Bronchial epithelial cell (primary cell): Measurements from ENCODE around the gene SLC8A1. TPM values are rescaled to one million over a fixed set of nuclear protein-coding genes. Genes with fewer than 3 reads are reported as not detected.
"Not testable (repeated sequence)": the region's sequence is repeated elsewhere in the genome, so short reads cannot be mapped to it uniquely, and the experiment has no call there.

Source experiments
- DNase-seq: peaks from one replicate; pipeline ENCODE4 v3.0.0-alpha.2; 2010; ENCODE audit warnings: low read depth
- FAIRE-seq: peaks from 2 replicates; lab custom pipeline; 2011; peaks lifted over from hg19 to GRCh38; lab: Jason Lieb, UNC
- H3K27me3 ChIP-seq: 2 replicates; pipeline ENCODE4 v1.5.1; 2011; ENCODE audit warnings: low read length; ENCODE audit not compliant: control insufficient read depth, insufficient read depth
- H3K36me3 ChIP-seq: 2 replicates; pipeline ENCODE4 v1.5.1; 2011; ENCODE audit warnings: low read length; ENCODE audit not compliant: control insufficient read depth, insufficient read depth
- H3K4me3 ChIP-seq: 2 replicates; pipeline ENCODE4 v1.5.1; 2011; ENCODE audit warnings: mild to moderate bottlenecking, low read depth, low read length, control low read depth
- total RNA-seq: library from RNA; depleted of rRNA; stranded (reverse); fragments of >200 nt; gene quantifications from 2 replicates; pipeline ENCODE4 v1.2.1, GENCODE V29; 2014
- TF ChIP-seq, protein P1 (sequence below): IDR thresholded peaks from 2 replicates; pipeline ENCODE4 v1.5.1; 2011; ENCODE audit warnings: mild to moderate bottlenecking, moderate library complexity, low read length, control low read depth, inconsistent platforms; ENCODE audit not compliant: insufficient read depth, severe bottlenecking

Gene SLC8A1
- total RNA-seq, 1 donor from 2014 or later = 3.7 TPM

DNA sequence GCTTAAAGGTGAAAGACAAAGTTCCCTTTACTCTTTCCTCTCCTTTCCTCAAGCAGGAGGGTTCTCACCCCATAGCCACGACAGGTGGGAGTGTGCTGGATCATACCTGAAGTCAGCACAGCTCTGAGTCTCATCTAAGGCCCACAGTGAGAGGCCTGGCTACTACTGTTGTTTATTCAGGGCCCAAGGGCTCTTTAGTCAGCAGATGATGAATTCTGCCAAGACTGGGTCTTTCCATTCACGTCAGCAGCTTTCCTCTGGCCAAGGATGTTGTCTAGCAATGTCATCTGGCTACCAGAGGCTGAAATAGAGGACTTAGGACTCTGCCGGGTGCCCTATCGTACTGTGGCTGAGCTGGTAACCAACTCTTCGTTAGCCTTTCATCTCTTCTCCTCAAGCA is 364.5 kb downstream of the SLC8A1 start:
- TF ChIP-seq, protein P1, sequence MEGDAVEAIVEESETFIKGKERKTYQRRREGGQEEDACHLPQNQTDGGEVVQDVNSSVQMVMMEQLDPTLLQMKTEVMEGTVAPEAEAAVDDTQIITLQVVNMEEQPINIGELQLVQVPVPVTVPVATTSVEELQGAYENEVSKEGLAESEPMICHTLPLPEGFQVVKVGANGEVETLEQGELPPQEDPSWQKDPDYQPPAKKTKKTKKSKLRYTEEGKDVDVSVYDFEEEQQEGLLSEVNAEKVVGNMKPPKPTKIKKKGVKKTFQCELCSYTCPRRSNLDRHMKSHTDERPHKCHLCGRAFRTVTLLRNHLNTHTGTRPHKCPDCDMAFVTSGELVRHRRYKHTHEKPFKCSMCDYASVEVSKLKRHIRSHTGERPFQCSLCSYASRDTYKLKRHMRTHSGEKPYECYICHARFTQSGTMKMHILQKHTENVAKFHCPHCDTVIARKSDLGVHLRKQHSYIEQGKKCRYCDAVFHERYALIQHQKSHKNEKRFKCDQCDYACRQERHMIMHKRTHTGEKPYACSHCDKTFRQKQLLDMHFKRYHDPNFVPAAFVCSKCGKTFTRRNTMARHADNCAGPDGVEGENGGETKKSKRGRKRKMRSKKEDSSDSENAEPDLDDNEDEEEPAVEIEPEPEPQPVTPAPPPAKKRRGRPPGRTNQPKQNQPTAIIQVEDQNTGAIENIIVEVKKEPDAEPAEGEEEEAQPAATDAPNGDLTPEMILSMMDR = no peak
- no peak for FAIRE-seq
- Histone ChIP-seq H3K27me3 (no peaks in the 10 kb centered on the region), H3K4me3 (no peak overlapping the region), H3K36me3 (no peaks in the 10 kb centered on the region)
- peak; percentile 24 for DNase-seq

GRCh38 chr2:40085786-40086185 is 366.1 kb downstream of the SLC8A1 start:
- no peak for FAIRE-seq

GRCh38 chr2:40073336-40073735 is 378.6 kb downstream of the SLC8A1 start:
- not testable (repeated sequence) for DNase-seq, H3K4me3 ChIP-seq, H3K27me3 ChIP-seq, FAIRE-seq, H3K36me3 ChIP-seq

More at GRCh38 chr2:40085786-40086185, 366.1 kb downstream of the SLC8A1 start:
- TF ChIP-seq, protein P1 = no peak
- no peak overlapping the region for H3K4me3 ChIP-seq
- no peaks in the 10 kb centered on the region for H3K36me3 ChIP-seq
- H3K27me3 ChIP-seq = no peaks in the 10 kb centered on the region
- DNase-seq = no peak

DNA sequence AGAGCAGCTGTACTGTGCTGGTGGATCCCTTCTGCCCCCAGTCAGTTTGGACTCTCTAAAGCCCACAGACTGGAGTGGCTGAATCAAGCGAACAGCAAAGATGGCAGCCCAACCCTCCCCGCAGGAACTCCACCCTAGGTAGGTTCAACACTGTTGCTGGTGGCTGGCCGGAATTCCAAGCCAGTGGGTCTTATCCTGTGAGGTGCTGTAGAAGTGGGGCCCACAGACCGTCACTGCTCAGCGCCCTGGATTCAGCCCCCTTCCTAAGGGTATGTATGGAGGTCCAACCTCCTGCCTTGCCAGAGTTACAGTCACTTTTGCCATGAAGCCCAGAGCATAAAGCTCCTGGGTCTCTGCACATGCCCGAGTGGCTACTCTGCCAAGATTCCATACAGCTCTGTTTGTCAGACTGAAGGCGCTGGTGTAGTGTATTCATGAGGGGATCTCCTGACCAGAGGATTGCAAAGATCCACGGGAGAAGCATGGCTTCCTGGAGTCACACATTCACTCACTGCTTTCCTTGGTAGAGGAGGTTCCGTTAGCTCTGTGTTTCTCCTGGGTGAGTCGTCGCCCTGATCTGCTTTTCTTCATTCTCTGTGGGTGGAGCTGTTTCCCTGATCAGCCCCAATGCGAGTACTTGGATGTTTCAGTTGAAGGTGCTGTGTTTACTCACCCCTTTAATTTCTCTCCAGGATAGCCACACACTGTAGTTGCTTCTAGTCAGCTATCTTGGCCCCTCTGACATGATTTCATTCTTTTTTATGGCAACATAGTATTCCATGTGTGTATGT is 379.3 kb downstream of the SLC8A1 start:
- no peaks in the 10 kb centered on the region for H3K36me3 ChIP-seq
- H3K27me3 ChIP-seq = no peaks in the 10 kb centered on the region
- no peak for DNase-seq
- H3K4me3 ChIP-seq = no peak overlapping the region
- TF ChIP-seq, protein P1 = no peak
- FAIRE-seq = no peak

DNA sequence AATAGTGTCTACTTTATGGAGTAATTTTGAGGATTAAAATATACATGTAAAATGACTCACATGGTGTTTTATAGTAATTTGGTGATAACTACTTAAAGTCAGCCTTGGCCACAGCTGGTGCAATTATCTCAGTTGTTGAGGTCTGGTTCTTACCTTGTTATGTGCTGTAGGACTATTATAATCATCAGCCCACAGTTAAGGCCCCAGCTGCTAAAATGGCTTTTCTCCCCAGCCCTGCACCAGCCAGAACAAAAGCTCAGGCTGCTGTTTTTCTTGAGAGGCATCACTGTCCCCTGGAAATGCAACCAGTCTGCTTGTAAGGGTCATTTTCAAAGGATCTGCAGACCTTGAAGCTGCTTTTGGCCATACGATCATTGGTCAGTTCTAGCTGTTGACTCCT is 389.5 kb downstream of the SLC8A1 start:
- Histone ChIP-seq H3K4me3 (no peak overlapping the region), H3K36me3 (no peaks in the 10 kb centered on the region), H3K27me3 (no peaks in the 10 kb centered on the region)
- no peak for DNase-seq
- no peak for FAIRE-seq
- TF ChIP-seq, protein P1 = no peak

DNA sequence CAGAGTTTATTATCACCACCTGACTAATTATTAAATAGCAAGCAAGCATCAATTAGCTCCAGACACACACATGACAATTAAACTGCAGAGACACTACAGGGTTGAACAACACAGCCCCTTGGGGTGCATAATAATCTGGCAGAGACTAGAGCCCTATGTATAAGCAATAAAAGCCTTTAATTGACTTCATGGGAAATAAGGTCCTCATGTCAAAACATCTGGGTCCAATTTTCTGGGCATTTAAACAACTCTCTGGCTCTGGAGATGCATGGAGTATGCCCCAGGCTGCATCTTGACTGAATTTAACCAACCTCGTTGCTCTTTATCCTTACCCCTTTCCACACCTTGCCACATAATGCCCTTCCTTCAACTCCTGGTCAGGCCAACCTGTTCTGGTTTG is 402.1 kb downstream of the SLC8A1 start:
- Histone ChIP-seq H3K36me3 (no peaks in the 10 kb centered on the region), H3K4me3 (no peak overlapping the region), H3K27me3 (no peaks in the 10 kb centered on the region)
- no peak for DNase-seq
- TF ChIP-seq, protein P1 = no peak
- FAIRE-seq = no peak
